NCI-H526 (cell line): Measurements from ENCODE around the gene ETV2.
"Not testable (repeated sequence)": the region's sequence is repeated elsewhere in the genome, so short reads cannot be mapped to it uniquely, and the experiment has no call there.

Experiments used
- DNase-seq, 2 experiments: peaks; one replicate each; lab custom pipeline; 2025; lab: John Stamatoyannopoulos, UW

ETV2 gene, protein sequence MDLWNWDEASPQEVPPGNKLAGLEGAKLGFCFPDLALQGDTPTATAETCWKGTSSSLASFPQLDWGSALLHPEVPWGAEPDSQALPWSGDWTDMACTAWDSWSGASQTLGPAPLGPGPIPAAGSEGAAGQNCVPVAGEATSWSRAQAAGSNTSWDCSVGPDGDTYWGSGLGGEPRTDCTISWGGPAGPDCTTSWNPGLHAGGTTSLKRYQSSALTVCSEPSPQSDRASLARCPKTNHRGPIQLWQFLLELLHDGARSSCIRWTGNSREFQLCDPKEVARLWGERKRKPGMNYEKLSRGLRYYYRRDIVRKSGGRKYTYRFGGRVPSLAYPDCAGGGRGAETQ

DNA sequence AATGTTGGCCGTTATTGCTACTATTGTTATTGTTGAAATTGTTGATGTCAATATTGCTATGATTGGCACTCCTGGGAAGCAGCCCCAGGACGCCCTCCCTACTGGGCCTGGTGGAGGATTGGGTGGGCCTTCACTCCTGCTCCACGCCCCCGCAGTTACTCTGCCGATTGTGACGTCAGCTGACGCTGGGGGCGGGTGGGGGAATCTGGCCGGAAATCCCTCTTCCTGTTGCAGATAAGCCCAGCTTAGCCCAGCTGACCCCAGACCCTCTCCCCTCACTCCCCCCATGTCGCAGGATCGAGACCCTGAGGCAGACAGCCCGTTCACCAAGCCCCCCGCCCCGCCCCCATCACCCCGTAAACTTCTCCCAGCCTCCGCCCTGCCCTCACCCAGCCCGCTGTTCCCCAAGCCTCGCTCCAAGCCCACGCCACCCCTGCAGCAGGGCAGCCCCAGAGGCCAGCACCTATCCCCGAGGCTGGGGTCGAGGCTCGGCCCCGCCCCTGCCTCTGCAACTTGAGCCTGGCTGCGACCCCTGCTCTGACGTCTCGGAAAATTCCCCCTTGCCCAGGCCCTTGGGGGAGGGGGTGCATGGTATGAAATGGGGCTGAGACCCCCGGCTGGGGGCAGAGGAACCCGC is at the start of gene ETV2:
ETV2 (plus strand) TSS at position 231 of the 637 bp plus-strand sequence. CDS start 716 bp downstream, outside the sequence.
- DNase-seq = no peak

DNA sequence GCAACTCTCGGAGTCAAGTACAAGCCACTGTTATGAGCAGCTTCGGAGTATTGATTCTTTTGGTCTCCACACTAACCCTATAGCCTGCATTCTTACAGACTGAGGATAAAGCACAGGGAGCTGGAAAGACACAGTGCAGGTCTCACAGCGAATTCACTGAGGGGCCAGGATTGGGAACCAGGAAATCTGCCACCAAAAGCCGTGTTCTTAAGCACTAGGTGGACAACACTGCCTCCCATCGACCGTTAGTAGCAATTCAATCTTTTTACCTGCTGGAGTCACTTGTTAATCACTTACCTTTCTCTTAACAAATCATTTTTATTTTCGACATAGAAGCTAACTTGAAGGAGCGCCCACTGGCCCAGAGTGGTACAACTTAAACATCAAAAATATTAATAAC is 49.3 kb upstream of the ETV2 start:
- DNase-seq = peak; percentile 41 to 80

DNA sequence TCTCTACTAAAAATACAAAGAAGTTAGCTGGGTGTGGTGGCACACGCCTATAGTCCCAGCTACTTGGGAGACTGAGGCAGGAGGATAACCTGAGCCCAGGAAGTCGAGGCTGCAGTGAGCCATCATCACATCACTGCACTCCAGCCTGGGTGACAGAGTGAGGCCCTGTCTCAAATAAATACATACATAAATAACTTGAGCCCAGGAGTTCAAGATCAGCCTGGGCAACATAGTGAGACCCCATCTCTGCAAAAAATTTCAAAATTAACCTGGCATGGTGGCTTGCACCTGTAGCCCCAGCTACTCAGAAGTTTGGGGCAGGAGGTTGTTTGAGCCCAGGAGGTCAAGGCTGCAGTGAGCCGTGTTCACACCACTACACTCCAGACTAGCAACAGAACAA is 46.5 kb upstream of the ETV2 start:
- not testable (repeated sequence) for DNase-seq

DNA sequence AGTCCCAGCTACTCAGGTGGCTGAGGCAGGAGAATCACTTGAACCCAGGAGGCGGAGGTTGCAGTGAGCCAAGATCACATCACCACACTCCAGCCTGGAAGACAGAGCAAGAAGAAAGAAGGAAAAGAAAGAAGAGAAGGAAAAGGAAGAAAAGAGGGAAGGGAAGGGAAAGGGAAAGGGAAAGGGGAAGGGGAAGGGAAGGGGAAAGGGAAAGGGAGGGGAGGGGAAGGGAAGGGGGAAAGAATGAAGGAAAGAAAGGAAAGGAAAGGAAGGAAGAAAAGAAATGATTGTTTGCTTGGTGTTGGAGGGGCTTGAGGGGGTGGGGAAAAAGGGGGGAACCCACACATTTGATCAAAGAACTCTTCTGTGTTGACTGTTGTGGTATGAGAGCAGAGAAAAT is 45.6 kb upstream of the ETV2 start:
- DNase-seq = no peak

DNA sequence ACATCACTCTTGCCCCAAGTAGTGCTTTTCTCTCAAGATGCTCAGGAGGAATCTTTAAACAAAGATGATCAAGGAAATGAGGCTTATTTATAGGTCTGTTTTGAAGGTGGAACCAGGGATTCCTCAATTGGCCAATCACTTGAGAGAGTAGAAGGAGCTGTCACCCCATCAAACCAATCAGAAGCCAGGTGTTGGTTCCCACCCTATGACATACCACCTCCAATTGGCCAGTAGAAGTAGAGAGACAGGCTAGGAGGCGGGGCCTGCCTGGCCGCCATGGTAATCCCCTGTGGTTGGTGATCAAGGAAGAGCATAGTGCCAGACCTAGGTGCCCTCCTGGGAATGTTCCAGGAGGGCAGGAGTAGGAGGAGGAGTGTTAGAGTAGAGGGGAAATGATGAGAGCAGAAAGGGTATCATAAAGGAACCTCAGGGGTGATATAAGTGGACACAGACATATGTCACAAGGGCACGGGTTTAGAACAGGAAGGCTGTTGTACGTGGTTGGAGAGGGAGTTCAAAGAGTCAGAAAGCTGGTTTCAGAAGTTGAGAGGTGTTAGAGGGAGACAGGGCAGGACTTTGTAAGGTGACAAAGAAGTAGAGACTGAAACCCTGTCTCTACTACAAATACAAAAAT is 45.1 kb upstream of the ETV2 start:
- peak; percentile 20 to 36 for DNase-seq

DNA sequence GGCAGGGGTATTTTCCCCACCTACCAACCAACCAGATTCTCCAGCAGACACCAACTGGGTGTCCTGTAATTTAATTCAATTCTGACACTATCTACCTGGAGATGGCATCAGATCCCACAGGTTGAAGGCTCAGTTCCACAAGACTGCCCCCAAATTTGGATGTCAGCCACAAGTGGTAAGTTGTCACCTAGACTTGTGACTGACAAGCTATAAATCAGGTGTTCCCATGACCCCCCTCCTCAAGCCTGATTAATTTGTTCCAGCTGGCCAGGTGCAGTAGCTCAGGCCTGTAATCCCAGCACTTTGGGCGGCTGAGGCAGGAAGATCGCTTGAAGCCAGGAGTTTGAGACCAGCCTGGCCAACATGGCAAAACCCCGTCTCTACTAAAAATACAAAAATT is 39.6 kb upstream of the ETV2 start:
- no peak for DNase-seq

DNA sequence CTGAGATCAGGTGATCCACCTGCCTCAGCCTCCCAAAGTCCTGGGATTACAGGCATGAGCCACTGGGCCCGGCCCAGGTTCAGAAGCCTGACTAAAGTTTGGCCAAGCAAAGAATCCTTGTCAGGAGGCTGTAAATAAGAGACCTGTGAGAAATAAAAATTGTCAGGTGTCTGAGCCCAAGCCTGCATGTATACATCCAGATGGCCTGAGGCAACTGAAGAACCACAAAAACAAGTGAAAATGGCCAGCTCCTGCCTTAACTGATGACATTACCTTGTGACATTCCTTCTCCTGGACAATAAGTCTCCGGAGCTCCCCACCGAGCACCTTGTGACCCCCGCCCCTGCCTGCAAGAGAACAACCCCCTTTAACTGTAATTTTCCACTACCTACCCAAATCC is 37.1 kb upstream of the ETV2 start:
- DNase-seq = not testable (repeated sequence)

DNA sequence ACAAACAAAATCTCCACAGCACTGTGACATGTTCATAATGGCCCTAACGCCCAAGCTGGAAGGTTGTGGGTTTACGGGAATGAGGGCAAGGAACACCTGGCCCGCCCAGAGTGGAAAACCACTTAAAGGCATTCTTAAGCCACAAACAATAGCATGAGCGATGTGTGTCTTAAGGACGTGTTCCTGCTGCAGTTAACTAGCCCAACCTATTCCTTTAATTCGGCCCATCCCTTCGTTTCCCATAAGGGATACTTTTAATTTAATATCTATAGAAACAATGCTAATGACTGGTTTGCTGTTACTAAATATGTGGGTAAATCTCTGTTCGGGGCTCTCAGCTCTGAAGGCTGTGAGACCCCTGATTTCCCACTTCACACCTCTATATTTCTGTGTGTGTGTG is 34.4 kb upstream of the ETV2 start:
- not testable (repeated sequence) for DNase-seq

DNA sequence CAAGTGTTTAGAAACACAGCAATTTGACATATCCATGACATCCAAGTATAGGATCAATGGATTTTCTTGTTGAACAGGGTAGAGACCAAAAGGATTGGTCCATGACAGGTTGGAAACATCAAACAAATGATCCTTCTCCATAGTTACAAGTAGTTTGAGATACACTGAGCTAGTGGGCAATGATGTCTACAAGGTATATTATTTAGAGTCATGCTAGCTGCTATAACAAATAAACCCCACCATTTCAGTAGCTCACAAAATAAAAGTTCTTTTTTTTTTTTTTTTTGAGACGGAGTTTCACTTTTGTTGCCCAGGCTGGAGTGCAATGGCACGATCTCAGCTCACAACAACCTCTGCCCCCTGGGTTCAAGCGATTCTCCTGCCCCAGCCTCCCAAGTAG is 33.9 kb upstream of the ETV2 start:
- DNase-seq = no peak

DNA sequence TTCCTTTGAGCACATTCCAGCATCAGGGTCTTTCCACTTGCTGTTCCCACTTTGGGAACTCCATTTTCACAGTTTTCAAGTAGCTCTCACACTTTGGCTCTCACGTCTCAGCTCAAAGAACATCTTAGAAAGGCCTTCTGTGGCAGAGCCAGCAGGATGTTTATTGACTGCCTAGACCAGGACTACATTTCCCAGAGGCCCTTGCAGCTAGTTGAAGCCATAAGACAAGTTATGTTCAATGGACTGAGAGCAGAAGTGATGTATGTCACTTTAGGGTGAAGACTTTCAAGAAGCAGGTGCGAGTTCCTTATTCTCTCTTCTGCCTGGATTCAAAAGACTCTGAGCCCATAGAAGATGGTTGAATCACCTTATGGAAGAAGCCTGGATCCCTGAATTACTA is 33.3 kb upstream of the ETV2 start:
- DNase-seq = peak in 1 of 2 experiments; percentile 23

DNA sequence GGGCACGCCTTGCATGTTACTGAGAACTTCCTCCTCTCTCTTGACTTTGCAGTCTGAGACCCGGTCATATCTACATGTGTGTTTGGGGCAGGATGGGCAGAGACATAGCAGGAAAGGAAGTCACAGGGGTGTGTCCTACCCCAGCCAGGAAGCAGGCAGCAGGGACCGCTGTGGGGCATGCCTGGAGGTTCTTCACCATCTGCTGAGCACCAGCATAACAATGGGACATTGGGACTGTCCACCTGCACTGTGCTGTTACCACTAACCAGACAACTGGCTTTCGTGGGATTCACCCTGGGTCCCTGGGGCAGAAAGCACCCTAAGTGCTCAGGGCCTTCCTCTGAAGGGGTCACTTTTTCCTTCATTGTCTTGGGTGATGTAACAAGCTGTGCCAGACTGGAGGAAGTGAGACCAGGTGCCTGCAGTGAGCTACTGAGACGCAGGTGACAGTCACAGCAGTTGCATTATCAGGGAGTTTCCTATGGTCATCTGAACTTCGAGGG is 31.6 kb upstream of the ETV2 start:
- DNase-seq = no peak

DNA sequence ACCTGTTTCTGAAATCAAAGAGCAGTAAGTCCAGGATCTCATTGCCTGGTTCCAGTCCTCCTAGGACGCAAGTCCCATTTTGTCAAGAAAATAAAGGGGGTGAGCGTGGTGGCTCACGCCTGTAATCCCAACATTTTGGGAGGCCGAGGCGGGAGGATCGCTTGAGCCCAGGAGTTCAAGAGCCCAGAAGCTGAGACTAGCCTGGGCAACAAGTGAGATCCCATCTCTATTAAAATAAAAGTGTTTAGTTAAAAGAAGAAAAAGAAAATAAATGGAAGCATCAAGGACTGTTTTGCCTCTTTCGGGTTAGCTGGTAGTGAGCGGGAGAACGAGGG is 29.4 kb upstream of the ETV2 start:
- no peak for DNase-seq

DNA sequence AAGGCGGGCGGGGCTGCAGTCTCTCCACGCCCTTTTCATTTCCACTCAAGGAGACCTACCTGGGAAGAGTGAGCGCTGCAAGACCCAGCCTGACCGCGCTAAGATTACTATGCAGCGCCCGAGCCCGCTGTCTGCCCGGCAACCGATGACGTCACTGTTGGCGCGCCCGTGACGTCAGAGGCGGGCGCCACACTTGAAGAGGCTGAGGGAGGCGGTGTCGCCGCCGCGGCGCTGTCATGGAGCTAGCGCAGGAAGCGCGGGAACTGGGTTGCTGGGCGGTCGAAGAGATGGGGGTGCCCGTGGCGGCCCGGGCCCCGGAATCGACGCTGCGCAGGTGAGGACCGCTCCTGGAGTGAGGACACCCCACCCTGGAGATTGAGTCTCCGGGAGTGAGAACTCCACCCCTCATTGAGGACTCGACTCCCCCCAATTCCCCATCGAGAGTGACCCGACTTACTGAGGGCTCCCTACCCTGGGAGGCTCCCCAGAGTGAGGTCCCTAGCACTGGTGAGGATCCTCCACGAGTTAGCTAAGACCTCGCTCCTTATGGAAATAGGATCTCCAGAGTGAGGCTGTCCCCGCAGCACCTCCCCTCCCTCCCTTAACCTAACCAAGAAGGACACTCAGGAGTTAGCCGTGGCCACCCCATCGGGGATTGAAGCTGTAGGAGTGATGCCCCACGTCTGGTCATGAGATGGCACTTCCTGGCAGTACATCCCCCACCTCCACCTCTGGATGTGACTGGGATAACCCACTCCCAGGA is 28.8 kb upstream of the ETV2 start, which contains the start of gene HAUS5:
HAUS5 (plus strand) TSS at position 177 of the 763 bp plus-strand sequence; CDS start at position 237, 60 bp downstream.
- peak; percentile 92 to 98 for DNase-seq

DNA sequence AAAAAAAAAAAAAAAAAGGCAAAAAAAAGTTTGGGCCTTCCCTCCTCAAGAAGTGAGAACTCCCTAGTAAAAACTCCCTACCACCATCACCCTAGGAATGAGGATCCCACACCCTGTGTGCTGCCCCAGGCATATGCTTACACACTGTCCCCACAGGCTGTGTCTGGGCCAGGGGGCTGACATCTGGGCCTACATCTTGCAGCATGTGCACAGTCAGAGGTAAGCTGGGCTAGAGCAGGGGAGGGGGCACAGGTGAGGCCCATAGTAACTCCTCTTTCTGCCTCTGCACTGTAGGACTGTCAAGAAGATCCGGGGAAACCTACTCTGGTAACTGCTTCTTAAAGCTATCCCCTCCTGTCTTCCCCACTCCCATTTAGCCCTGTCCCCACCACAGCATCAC is 28.0 kb upstream of the ETV2 start:
- no peak for DNase-seq

DNA sequence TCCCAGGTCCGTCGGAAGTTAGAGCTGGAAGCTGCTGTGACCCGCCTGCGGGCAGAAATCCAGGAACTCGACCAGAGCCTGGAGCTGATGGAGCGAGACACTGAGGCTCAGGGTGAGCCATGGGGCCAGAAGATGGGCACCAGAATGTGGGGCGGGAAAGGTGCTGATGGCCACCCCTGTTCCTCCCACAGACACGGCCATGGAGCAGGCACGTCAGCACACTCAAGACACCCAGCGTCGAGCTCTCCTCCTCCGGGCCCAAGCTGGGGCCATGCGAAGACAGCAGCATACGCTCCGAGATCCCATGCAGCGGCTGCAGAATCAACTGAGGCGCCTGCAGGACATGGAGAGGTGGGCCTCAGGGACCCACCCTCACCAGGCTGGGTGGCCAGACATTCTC is 26.5 kb upstream of the ETV2 start:
- DNase-seq = no peak

DNA sequence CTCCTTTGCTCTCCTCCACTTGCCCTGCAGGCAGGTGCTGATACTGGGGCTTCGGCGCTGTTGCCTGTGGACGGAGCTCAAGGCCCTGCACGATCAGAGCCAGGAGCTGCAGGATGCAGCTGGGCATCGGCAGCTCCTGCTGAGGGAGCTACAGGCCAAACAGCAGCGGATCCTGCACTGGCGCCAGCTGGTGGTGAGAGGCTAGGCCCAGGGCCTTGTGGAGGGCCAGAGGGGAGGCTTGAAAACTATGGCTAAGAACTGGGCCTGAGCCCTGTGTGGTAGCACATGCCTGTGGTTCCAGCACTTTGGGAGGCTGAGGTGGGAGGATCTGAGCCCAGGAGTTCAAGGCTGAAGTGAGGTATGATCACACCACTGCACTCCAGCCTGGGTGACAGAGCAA is 22.7 kb upstream of the ETV2 start:
- DNase-seq = peak in 1 of 2 experiments; percentile 22

DNA sequence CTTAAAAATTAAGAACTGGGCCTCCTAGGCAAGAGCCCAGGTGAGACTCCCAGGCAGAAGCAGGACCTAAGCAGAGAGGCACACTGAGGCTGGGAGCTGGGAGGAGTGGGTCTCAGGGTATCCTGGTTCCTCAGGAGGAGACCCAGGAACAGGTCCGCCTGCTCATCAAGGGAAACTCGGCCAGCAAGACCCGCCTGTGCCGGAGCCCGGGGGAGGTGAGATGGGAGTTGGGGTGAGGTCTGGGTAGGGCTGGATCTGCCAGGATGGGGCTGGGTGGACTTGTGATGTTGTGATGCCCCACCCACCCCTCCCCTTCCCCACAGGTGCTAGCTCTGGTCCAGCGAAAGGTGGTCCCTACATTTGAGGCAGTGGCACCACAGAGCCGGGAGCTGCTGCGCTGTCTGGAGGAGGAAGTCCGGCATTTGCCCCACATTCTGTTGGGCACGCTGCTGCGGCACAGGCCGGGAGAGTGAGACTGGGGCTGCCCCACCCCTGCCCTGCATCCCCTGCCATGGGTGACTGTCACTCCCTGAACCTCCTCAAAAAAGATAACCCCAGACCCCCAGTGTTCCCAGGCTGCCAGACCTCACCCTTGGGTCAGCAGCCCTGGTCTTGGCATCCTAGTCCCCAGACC is 22.1 kb upstream of the ETV2 start:
- DNase-seq = no peak

DNA sequence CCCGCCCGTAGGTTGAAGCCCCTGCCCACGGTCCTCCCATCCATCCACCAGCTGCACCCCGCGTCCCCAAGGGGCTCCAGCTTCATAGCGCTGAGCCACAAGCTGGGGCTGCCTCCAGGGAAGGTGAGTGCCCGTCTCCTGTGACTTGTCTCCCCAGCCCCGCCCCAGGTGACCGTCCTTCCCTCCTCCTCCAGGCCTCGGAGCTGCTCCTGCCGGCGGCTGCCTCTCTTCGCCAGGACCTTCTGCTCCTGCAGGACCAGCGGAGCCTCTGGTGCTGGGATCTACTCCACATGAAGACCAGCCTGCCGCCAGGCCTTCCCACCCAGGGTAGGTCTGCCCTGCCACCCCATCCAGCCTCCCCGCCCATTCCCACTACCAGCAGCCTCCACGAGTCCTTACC is 21.5 kb upstream of the ETV2 start:
- no peak for DNase-seq

DNA sequence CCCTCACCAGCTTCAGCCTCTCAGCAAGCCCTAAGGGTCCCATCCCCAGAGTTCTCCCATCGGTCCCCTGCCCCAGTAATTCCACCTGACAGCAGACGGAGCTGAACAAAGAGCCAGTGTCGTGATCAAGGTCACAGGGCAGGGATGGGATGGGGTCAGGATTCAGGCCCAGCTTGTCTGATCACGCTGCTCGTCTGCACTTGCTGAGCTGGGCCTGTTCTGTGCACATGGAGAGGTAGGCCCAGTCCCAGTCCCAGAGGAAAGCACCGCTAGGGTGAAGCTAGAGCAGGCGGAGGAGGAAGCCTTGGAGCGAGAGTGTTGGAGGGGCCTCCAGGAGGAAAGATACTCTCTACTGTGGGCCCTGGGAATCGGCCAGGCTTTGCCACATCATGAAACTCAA is 19.8 kb upstream of the ETV2 start:
- no peak for DNase-seq

DNA sequence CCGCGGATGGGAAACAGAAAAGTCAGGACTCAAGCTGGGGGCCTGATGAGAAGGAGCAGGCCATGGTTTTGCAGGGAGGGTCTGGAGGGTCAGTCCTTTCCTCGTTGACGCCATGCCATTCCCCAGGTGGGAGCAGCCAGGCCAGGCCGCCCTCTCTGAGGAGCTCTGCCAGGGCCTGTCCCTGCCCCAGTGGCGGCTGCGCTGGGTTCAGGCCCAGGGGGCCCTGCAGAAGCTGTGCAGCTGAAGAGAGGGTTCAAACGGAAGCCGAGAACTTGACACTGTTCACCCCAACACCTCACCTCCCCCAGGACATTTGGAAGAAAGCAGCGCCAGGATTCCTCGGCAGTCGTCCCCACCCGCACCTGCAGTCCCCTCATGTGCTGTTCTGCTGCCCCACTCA is 18.8 kb upstream of the ETV2 start:
- no peak for DNase-seq

DNA sequence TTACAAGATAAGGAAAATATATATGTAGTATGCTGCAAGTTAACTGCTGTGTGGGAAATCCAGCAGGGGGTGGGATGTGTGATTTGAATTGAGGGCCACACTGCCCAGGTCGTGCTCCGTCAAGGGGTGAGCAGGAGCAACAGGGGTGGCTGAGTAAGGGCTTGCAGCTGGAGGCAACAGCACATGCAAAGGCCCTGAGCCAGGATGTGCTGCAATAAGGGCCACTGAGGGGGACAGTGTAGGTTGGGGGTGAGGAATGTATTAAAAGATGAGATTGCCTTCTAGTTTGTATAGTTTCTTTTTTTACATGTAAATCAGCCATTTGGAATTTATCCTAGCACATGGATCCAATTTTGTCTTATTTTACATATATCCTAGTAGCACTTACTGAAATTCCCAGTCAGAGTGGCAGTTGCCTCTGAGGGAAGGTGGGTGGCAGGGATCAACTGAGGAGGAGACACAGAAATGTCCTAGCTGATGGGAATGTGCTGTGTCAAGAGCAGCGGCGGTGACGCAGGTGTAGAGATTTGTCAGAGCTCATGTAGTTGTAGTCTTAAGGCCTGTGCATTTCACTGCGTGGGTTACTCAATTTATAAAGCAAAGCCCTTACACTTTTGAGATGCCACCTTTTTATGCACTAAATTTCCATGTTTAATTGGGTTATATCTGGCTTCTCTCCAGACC is 18.1 kb upstream of the ETV2 start:
- no peak for DNase-seq
